ENCODE measurements around the gene LTC4S. TPM values are rescaled to one million over a fixed set of nuclear protein-coding genes. Genes with fewer than 3 reads are reported as not detected.

The LTC4S gene
- total RNA-seq, 2 experiments from 2014 or later, result 0.44 to 4.5 TPM

GRCh38 chr5:179804555-179804947 lies 10.8 kb downstream of the LTC4S start:
- no peak for DNase-seq (ENCODE audit: low spot score)
- CTCF ChIA-PET (ENCODE audit: unreplicated experiment), result no interaction called here
- intact Hi-C loops (cut with micrococcal nuclease; ENCODE audit: unreplicated experiment), result loop anchor here (10.0 kb wide), 1 partner anchor 1690 kb away; the partner anchor contains the start of gene N4BP3
- H3K79me2 ChIP-seq (ENCODE audit: insufficient read depth, low read depth, low read length), result no peaks in the 10 kb centered on the region
- BruUV-seq (replicated peaks), result no TSS peak
- no peaks in the 10 kb centered on the region for H4K20me1 ChIP-seq (ENCODE audit: insufficient read depth, low read length)
- no peak overlapping the region for H2AFZ ChIP-seq (ENCODE audit: low read length)
- no peaks in the 10 kb centered on the region for H3K9me3 ChIP-seq (ENCODE audit: low read length)
- no peak overlapping the region for H3K4me3 ChIP-seq (ENCODE audit: low read depth, low read length, poor library complexity, severe bottlenecking)
- POLR2A ChIA-PET, result no interaction called here
- peaks cover 20% of the 10 kb centered on the region for H3K4me1 ChIP-seq (ENCODE audit: insufficient read depth, low read length, poor library complexity, severe bottlenecking)
- no peaks in the 10 kb centered on the region for H3K9me2 ChIP-seq (ENCODE audit: insufficient read depth, low read length)
- H3K36me3 ChIP-seq (ENCODE audit: insufficient read depth, low read length), result peaks cover 9% of the 10 kb centered on the region; the same call in 1 of the 2 replicates
- peak overlapping the region; percentile 83 for H3K4me2 ChIP-seq (ENCODE audit: low read length)
- H3K27ac ChIP-seq (ENCODE audit: low read depth, low read length, poor library complexity, severe bottlenecking), result no peak overlapping the region
- no peak for TF ChIP-seq CTCF (conservative IDR thresholded peaks at IDR 0.05; ENCODE audit: low read length)
- TF ChIP-seq EZH2phosphoT487 (IDR thresholded peaks at IDR 0.05; ENCODE audit: borderline replicate concordance, low read depth, low read length), result no peak

- no TSS peak for BruUV-seq (replicated peaks)
- Histone ChIP-seq H3K36me3 (ENCODE audit: insufficient read depth, low read length) (peaks cover 3% of the 10 kb centered on the region; the same call in 1 of the 2 replicates), H3K27ac (ENCODE audit: low read depth, low read length, poor library complexity, severe bottlenecking) (no peak overlapping the region), H3K9me3 (ENCODE audit: low read length) (no peaks in the 10 kb centered on the region), H3K4me2 (ENCODE audit: low read length) (peak overlapping the region; percentile 83), H3K9me2 (ENCODE audit: insufficient read depth, low read length) (no peaks in the 10 kb centered on the region), H3K4me3 (ENCODE audit: low read depth, low read length, poor library complexity, severe bottlenecking) (peak overlapping the region; percentile 86), H2AFZ (ENCODE audit: low read length) (no peak overlapping the region), H3K79me2 (ENCODE audit: insufficient read depth, low read depth, low read length) (no peaks in the 10 kb centered on the region), H4K20me1 (ENCODE audit: insufficient read depth, low read length) (no peaks in the 10 kb centered on the region), H3K4me1 (ENCODE audit: insufficient read depth, low read length, poor library complexity, severe bottlenecking) (peaks cover 20% of the 10 kb centered on the region)
- intact Hi-C loops (cut with micrococcal nuclease; ENCODE audit: unreplicated experiment), result loop anchor here (5.0 to 10.0 kb wide), 3 partner anchors 73 to 1690 kb away; partner anchors contain the start of genes MAML1, N4BP3 and TBC1D9B
- no peak for TF ChIP-seq EZH2phosphoT487 (IDR thresholded peaks at IDR 0.05; ENCODE audit: borderline replicate concordance, low read depth, low read length)
- no peak for TF ChIP-seq CTCF (conservative IDR thresholded peaks at IDR 0.05; ENCODE audit: low read length)
- POLR2A ChIA-PET, result interaction anchor here (0.8 kb wide), 1 partner anchor 184 kb away, joined by 3 read pairs; no protein-coding TSS in a partner anchor
- CTCF ChIA-PET (ENCODE audit: unreplicated experiment), result no interaction called here
- DNase-seq (ENCODE audit: low spot score), result no peak
These were observed 11.3 kb downstream of the LTC4S start for GRCh38 chr5:179805070-179805528.

GRCh38 chr5:179805529-179806249 lies 11.9 kb downstream of the LTC4S start:
- Histone ChIP-seq H3K4me2 (ENCODE audit: low read length) (peak overlapping the region; percentile 83), H3K4me1 (ENCODE audit: insufficient read depth, low read length, poor library complexity, severe bottlenecking) (peaks cover 20% of the 10 kb centered on the region), H3K9me2 (ENCODE audit: insufficient read depth, low read length) (no peaks in the 10 kb centered on the region), H2AFZ (ENCODE audit: low read length) (no peak overlapping the region), H3K79me2 (ENCODE audit: insufficient read depth, low read depth, low read length) (no peaks in the 10 kb centered on the region), H4K20me1 (ENCODE audit: insufficient read depth, low read length) (no peaks in the 10 kb centered on the region), H3K27ac (ENCODE audit: low read depth, low read length, poor library complexity, severe bottlenecking) (peak overlapping the region; percentile 48), H3K36me3 (ENCODE audit: insufficient read depth, low read length) (no peaks in the 10 kb centered on the region), H3K4me3 (ENCODE audit: low read depth, low read length, poor library complexity, severe bottlenecking) (peak overlapping the region; percentile 86), H3K9me3 (ENCODE audit: low read length) (no peaks in the 10 kb centered on the region)
- TF ChIP-seq CTCF (conservative IDR thresholded peaks at IDR 0.05; ENCODE audit: low read length) (0 out of 2 replicates have a peak, but pooled peaks have one; percentile 14), EZH2phosphoT487 (IDR thresholded peaks at IDR 0.05; ENCODE audit: borderline replicate concordance, low read depth, low read length) (no peak)
- peak; percentile 67 for DNase-seq (ENCODE audit: low spot score)
- POLR2A ChIA-PET, result interaction anchor here (0.6 to 0.8 kb wide), 2 partner anchors 74 to 185 kb away, joined by 3 read pairs; no protein-coding TSS in a partner anchor
- intact Hi-C loops (cut with micrococcal nuclease; ENCODE audit: unreplicated experiment), result loop anchor here (1.0 to 10.0 kb wide), 6 partner anchors 9 to 1691 kb away; partner anchors contain the start of genes MAML1, N4BP3 and TBC1D9B
- BruUV-seq (replicated peaks), result no TSS peak
- CTCF ChIA-PET (ENCODE audit: unreplicated experiment), result no interaction called here
